Measurements from ENCODE around the gene AP4B1. TPM values are rescaled to one million over a fixed set of nuclear protein-coding genes. Genes with fewer than 3 reads are reported as not detected.
A peak's percentile ranks its signal among the peaks of the same experiment; 100 is the strongest.

AP4B1 gene
- total and polyA plus RNA-seq, 3 experiments from 2014 or later, result 12.1 to 36.2 (median 33.7) TPM

DNA sequence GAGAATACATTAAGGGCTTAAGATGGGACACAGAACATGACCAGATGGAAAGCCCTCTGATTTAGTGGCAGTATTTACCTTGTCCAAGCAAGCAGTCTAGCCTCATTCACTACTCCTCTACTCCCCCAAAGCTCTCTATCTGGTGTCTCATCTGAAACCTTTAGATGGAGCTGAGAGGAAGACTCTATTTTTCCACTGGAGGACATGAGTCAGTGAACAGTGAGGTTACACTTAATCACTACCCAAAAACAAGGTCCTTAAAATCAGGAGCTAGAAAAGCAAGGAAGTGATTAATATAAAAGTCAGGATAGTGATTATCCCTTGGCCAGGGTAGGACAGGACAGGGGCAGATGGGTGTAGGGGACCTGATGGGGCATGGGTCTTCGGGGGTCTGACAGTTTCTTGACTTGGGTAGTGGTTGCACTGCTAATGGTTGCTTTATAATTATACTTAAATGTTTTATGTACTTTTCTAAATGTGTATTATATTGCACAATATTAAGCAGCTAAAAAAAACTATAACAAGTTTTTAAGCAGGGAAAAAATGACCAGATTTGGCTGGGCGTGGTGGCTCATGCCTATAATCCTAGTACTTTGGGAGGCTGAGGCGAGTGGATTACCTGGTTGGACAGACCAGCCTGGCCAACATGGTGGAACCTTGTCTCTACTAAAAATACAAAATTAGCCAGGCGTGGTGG lies 36.1 kb downstream of the AP4B1 start:
- ChIA-PET POLR2A (interaction anchor here (0.9 to 2.1 kb wide), 4 partner anchors 10 to 62 kb away, joined by 3 to 6 read pairs (median 4); partner anchors contain the start of gene HIPK1), CTCF (interaction anchor here (0.7 to 2.6 kb wide), 6 partner anchors 11 to 61 kb away, joined by 3 to 9 read pairs (median 4); partner anchors contain the start of genes AP4B1, DCLRE1B and HIPK1)
- H3K4me1 ChIP-seq (ENCODE audit: insufficient read depth, low read length), result peaks cover 58% of the 10 kb centered on the region
- H3K4me3 ChIP-seq (ENCODE audit: low read length), result no peak overlapping the region
- H3K9me3 ChIP-seq (ENCODE audit: low read length), result no peaks in the 10 kb centered on the region
- Mint-ChIP-seq H3K4me3 (peak overlapping the region; percentile 91 to 96 (median 93)), H3K36me3 (peaks cover 3 to 48% (median 8%) of the 10 kb centered on the region in 3 donors), H3K27ac (peak overlapping the region; percentile 0 to 99 (median 98)), H3K4me1 (peaks cover 69 to 86% (median 83%) of the 10 kb centered on the region in 3 donors), H3K9me3 (no peaks in the 10 kb centered on the region), H3K27me3 (no peaks in the 10 kb centered on the region)
- no peak overlapping the region for H3K27ac ChIP-seq (ENCODE audit: low read depth, low read length)
- no peaks in the 10 kb centered on the region for H3K27me3 ChIP-seq (ENCODE audit: insufficient read depth, low read length, poor library complexity, severe bottlenecking)
- no peaks in the 10 kb centered on the region for H3K36me3 ChIP-seq (ENCODE audit: insufficient read depth, low read length)
- DNase-seq, result no peak

- ChIA-PET CTCF (interaction anchor here (1.1 kb wide), 1 partner anchor 13 kb away, joined by 3 read pairs; no protein-coding TSS in a partner anchor), POLR2A (no interaction called here)
- Histone ChIP-seq H3K9me3 (ENCODE audit: low read length) (no peaks in the 10 kb centered on the region), H3K4me3 (ENCODE audit: low read length) (no peak overlapping the region), H3K27ac (ENCODE audit: low read depth, low read length) (no peak overlapping the region), H3K36me3 (ENCODE audit: insufficient read depth, low read length) (peaks cover 10% of the 10 kb centered on the region), H3K27me3 (ENCODE audit: insufficient read depth, low read length, poor library complexity, severe bottlenecking) (no peaks in the 10 kb centered on the region), H3K4me1 (ENCODE audit: insufficient read depth, low read length) (peaks cover 24% of the 10 kb centered on the region)
- no peaks in the 10 kb centered on the region for H3K27me3 Mint-ChIP-seq
- H3K9me3 Mint-ChIP-seq, result no peaks in the 10 kb centered on the region
- H3K4me3 Mint-ChIP-seq, result peak overlapping the region in 2 of 7 donors; percentile 22 to 37
- peaks cover 51 to 72% (median 71%) of the 10 kb centered on the region in 3 donors for H3K4me1 Mint-ChIP-seq
- H3K27ac Mint-ChIP-seq, result peak overlapping the region in 7 of 8 donors; percentile 18 to 90 (median 61)
- H3K36me3 Mint-ChIP-seq, result peaks cover 3 to 64% (median 11%) of the 10 kb centered on the region in 3 donors
- no peak for DNase-seq
Observed at GRCh38 chr1:113861641-113862040, 43.0 kb downstream of the AP4B1 start.

- ChIA-PET CTCF (interaction anchor here (1.8 to 2.4 kb wide), 2 partner anchors 9 to 43 kb away, joined by 4 to 15 read pairs; partner anchors contain the start of gene AP4B1), POLR2A (interaction anchor here (0.7 kb wide), 1 partner anchor 11 kb away, joined by 3 read pairs; no protein-coding TSS in a partner anchor)
- H3K36me3 ChIP-seq (ENCODE audit: insufficient read depth, low read length), result peaks cover 10% of the 10 kb centered on the region
- H3K36me3 Mint-ChIP-seq, result peaks cover 3 to 70% (median 17%) of the 10 kb centered on the region in 3 donors
- peak overlapping the region; percentile 76 to 90 (median 78) for H3K27ac Mint-ChIP-seq
- H3K27ac ChIP-seq (ENCODE audit: low read depth, low read length), result peak overlapping the region; percentile 17
- no peaks in the 10 kb centered on the region for H3K9me3 Mint-ChIP-seq
- H3K9me3 ChIP-seq (ENCODE audit: low read length), result no peaks in the 10 kb centered on the region
- peak overlapping the region in 5 of 7 donors; percentile 6 to 63 (median 20) for H3K4me3 Mint-ChIP-seq
- no peaks in the 10 kb centered on the region for H3K27me3 Mint-ChIP-seq
- no peak for DNase-seq
- no peak overlapping the region for H3K4me3 ChIP-seq (ENCODE audit: low read length)
- no peaks in the 10 kb centered on the region for H3K27me3 ChIP-seq (ENCODE audit: insufficient read depth, low read length, poor library complexity, severe bottlenecking)
- H3K4me1 ChIP-seq (ENCODE audit: insufficient read depth, low read length), result peaks cover 20% of the 10 kb centered on the region
- H3K4me1 Mint-ChIP-seq, result peaks cover 49 to 71% (median 67%) of the 10 kb centered on the region in 3 donors
Observed at GRCh38 chr1:113860891-113861290, 43.7 kb downstream of the AP4B1 start.

DNA sequence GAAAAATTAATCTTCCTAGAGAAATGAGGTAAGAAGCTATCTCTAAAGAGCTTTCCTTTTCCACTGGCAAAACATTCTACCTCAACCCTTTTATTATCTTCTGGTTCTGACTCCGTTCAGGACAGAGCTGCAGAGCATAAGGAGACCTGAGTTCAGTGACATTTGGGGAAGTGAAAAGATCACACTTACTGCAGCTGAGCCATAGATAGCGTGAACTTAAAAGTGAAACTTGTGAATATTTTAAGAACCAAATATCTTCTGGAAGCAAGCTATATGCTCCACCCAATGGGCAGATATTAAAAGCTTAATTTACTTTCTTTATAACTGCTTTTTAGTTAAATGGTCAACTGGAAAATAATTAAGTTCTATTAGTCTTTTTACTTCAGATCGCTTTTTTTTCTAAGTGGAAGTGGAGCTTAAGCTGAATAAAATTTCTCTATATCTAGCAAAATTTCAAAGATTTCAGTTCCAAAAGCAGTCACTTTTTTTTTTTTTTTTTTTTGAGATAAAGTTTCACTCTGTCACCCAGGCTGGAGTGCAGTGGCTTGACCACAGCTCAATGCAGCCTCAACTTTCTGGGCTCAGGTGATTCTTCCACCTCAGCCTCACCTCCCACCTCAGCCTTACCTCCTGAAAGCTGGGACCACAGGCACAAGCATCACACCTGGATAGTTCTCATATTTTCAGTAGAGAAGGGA lies 45.0 kb downstream of the AP4B1 start:
- Histone ChIP-seq H3K4me1 (ENCODE audit: insufficient read depth, low read length) (peaks cover 20% of the 10 kb centered on the region), H3K9me3 (ENCODE audit: low read length) (no peaks in the 10 kb centered on the region), H3K27me3 (ENCODE audit: insufficient read depth, low read length, poor library complexity, severe bottlenecking) (no peaks in the 10 kb centered on the region), H3K4me3 (ENCODE audit: low read length) (no peak overlapping the region), H3K36me3 (ENCODE audit: insufficient read depth, low read length) (peaks cover 13% of the 10 kb centered on the region), H3K27ac (ENCODE audit: low read depth, low read length) (peak overlapping the region; percentile 11)
- peak overlapping the region in 6 of 7 donors; percentile 1 to 75 (median 62) for H3K4me3 Mint-ChIP-seq
- H3K27me3 Mint-ChIP-seq, result no peaks in the 10 kb centered on the region
- peaks cover 3 to 69% (median 19%) of the 10 kb centered on the region in 3 donors for H3K36me3 Mint-ChIP-seq
- no peak for DNase-seq
- POLR2A ChIA-PET, result interaction anchor here (0.6 to 1.1 kb wide), 6 partner anchors 15 to 116 kb away, joined by 3 to 7 read pairs (median 3); partner anchors contain the start of gene HIPK1
- CTCF ChIA-PET, result interaction anchor here (1.2 to 2.4 kb wide), 4 partner anchors 10 to 44 kb away, joined by 3 to 15 read pairs (median 4); partner anchors contain the start of gene AP4B1
- H3K4me1 Mint-ChIP-seq, result peaks cover 38 to 59% (median 54%) of the 10 kb centered on the region in 3 donors
- peak overlapping the region; percentile 77 to 90 (median 82) for H3K27ac Mint-ChIP-seq
- H3K9me3 Mint-ChIP-seq, result no peaks in the 10 kb centered on the region

- Histone ChIP-seq H3K36me3 (ENCODE audit: insufficient read depth, low read length) (peaks cover 17% of the 10 kb centered on the region), H3K4me1 (ENCODE audit: insufficient read depth, low read length) (peaks cover 20% of the 10 kb centered on the region), H3K4me3 (ENCODE audit: low read length) (no peak overlapping the region), H3K27me3 (ENCODE audit: insufficient read depth, low read length, poor library complexity, severe bottlenecking) (no peaks in the 10 kb centered on the region), H3K27ac (ENCODE audit: low read depth, low read length) (no peak overlapping the region), H3K9me3 (ENCODE audit: low read length) (no peaks in the 10 kb centered on the region)
- Mint-ChIP-seq H3K27ac (peak overlapping the region in 7 of 8 donors; percentile 25 to 90 (median 75)), H3K4me1 (peaks cover 38 to 55% (median 53%) of the 10 kb centered on the region in 3 donors), H3K27me3 (no peaks in the 10 kb centered on the region), H3K36me3 (peaks cover 8 to 71% (median 25%) of the 10 kb centered on the region in 3 donors), H3K4me3 (peak overlapping the region in 3 of 7 donors; percentile 50 to 61 (median 59)), H3K9me3 (no peaks in the 10 kb centered on the region)
- no peak for DNase-seq
- ChIA-PET POLR2A (interaction anchor here (0.6 to 1.1 kb wide), 4 partner anchors 20 to 116 kb away, joined by 3 to 5 read pairs (median 3); partner anchors contain the start of gene HIPK1), CTCF (interaction anchor here (1.6 to 2.4 kb wide), 2 partner anchors 27 to 45 kb away, joined by 3 to 15 read pairs; partner anchors contain the start of gene AP4B1)
Observed at GRCh38 chr1:113858982-113859381, 45.6 kb downstream of the AP4B1 start.

- no peak for DNase-seq
- Histone ChIP-seq H3K36me3 (ENCODE audit: insufficient read depth, low read length) (peaks cover 17% of the 10 kb centered on the region), H3K27me3 (ENCODE audit: insufficient read depth, low read length, poor library complexity, severe bottlenecking) (no peaks in the 10 kb centered on the region), H3K4me1 (ENCODE audit: insufficient read depth, low read length) (peaks cover 20% of the 10 kb centered on the region), H3K9me3 (ENCODE audit: low read length) (no peaks in the 10 kb centered on the region), H3K4me3 (ENCODE audit: low read length) (no peak overlapping the region), H3K27ac (ENCODE audit: low read depth, low read length) (no peak overlapping the region)
- Mint-ChIP-seq H3K27ac (peak overlapping the region in 6 of 8 donors; percentile 44 to 89 (median 61)), H3K36me3 (peaks cover 8 to 67% (median 24%) of the 10 kb centered on the region in 3 donors), H3K4me3 (no peak overlapping the region), H3K4me1 (peaks cover 36 to 51% (median 50%) of the 10 kb centered on the region in 3 donors), H3K27me3 (no peaks in the 10 kb centered on the region), H3K9me3 (no peaks in the 10 kb centered on the region)
- ChIA-PET POLR2A (no interaction called here), CTCF (interaction anchor here (2.4 kb wide), 1 partner anchor 45 kb away, joined by 15 read pairs; the partner anchor contains the start of gene AP4B1)
Observed at GRCh38 chr1:113858418-113858817, 46.2 kb downstream of the AP4B1 start.

- DNase-seq, result no peak
- Histone ChIP-seq H3K27me3 (ENCODE audit: insufficient read depth, low read length, poor library complexity, severe bottlenecking) (no peaks in the 10 kb centered on the region), H3K4me3 (ENCODE audit: low read length) (no peak overlapping the region), H3K4me1 (ENCODE audit: insufficient read depth, low read length) (peaks cover 20% of the 10 kb centered on the region), H3K9me3 (ENCODE audit: low read length) (no peaks in the 10 kb centered on the region), H3K36me3 (ENCODE audit: insufficient read depth, low read length) (peaks cover 17% of the 10 kb centered on the region), H3K27ac (ENCODE audit: low read depth, low read length) (no peak overlapping the region)
- Mint-ChIP-seq H3K27me3 (no peaks in the 10 kb centered on the region), H3K27ac (peak overlapping the region in 4 of 8 donors; percentile 25 to 81 (median 66)), H3K36me3 (peaks cover 8 to 65% (median 22%) of the 10 kb centered on the region in 3 donors), H3K4me1 (peaks cover 32 to 44% (median 44%) of the 10 kb centered on the region in 3 donors), H3K9me3 (no peaks in the 10 kb centered on the region), H3K4me3 (no peak overlapping the region)
- POLR2A ChIA-PET, result interaction anchor here (0.5 kb wide), 1 partner anchor 31 kb away, joined by 3 read pairs; no protein-coding TSS in a partner anchor
- CTCF ChIA-PET, result no interaction called here
Observed at GRCh38 chr1:113857776-113858175, 46.8 kb downstream of the AP4B1 start.
